Measurements from ENCODE around the gene DCHS2. TPM values are rescaled to one million over a fixed set of nuclear protein-coding genes. Genes with fewer than 3 reads are reported as not detected.

DCHS2 gene
- total and polyA plus RNA-seq, 2 experiments from 2014 or later: 0.21 to 7.6 TPM

DNA sequence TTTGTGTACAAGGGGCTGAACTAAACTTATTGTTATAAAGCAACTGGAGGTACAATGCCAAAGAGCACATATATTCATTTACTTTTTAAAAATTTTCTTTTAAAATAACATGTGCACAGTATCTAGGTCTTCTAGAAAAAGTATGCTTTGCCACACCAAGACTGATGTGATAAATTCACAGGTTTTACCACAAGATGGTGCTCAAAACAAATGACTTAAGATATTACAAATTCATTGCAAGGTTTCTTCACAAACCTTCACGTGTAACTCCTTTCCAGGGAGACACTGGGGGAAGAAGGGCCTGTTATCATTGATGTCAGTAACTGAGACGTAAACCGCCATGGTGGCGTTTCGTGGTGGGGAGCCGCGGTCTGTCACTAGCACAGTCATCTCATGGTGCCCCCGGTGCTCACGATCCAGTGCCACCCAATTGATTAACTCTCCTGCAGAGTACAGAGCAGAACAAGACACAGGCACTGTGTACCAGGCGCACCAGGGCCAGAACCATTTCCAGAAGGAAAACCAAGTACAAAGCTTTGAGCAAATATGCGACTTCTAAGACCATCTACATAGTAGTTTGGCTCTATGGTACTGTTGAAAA, 162.2 kb downstream of the DCHS2 start:
- H3F3A ChIP-seq (replicated peaks; ENCODE audit: low read depth): no peaks in the 10 kb centered on the region
- Mint-ChIP-seq H3K4me3 (no peak overlapping the region), H3K9me3 (no peaks in the 10 kb centered on the region), H3K36me3 (ENCODE audit: low read depth) (no peaks in the 10 kb centered on the region), H3K27ac (no peak overlapping the region), H3K4me1 (peaks cover 5% of the 10 kb centered on the region; the same call in 2 of the 3 replicates), H3K27me3 (ENCODE audit: insufficient read depth, low read depth, poor library complexity) (peaks cover 11% of the 10 kb centered on the region)
- no peak overlapping the region for H3K4me3 ChIP-seq
- no peaks in the 10 kb centered on the region for H4K20me1 ChIP-seq (replicated peaks; ENCODE audit: insufficient read depth)
- ATAC-seq (no peak), DNase-seq (ENCODE audit: low spot score) (peak; percentile 60)
- H3K4me2 ChIP-seq: no peak overlapping the region
- no peaks in the 10 kb centered on the region for H3K9me2 ChIP-seq (ENCODE audit: insufficient read depth)
- H3K27me3 ChIP-seq (ENCODE audit: insufficient read depth): peaks cover 22% of the 10 kb centered on the region
- H2AFZ ChIP-seq: no peak overlapping the region
- TF ChIP-seq, protein P1, sequence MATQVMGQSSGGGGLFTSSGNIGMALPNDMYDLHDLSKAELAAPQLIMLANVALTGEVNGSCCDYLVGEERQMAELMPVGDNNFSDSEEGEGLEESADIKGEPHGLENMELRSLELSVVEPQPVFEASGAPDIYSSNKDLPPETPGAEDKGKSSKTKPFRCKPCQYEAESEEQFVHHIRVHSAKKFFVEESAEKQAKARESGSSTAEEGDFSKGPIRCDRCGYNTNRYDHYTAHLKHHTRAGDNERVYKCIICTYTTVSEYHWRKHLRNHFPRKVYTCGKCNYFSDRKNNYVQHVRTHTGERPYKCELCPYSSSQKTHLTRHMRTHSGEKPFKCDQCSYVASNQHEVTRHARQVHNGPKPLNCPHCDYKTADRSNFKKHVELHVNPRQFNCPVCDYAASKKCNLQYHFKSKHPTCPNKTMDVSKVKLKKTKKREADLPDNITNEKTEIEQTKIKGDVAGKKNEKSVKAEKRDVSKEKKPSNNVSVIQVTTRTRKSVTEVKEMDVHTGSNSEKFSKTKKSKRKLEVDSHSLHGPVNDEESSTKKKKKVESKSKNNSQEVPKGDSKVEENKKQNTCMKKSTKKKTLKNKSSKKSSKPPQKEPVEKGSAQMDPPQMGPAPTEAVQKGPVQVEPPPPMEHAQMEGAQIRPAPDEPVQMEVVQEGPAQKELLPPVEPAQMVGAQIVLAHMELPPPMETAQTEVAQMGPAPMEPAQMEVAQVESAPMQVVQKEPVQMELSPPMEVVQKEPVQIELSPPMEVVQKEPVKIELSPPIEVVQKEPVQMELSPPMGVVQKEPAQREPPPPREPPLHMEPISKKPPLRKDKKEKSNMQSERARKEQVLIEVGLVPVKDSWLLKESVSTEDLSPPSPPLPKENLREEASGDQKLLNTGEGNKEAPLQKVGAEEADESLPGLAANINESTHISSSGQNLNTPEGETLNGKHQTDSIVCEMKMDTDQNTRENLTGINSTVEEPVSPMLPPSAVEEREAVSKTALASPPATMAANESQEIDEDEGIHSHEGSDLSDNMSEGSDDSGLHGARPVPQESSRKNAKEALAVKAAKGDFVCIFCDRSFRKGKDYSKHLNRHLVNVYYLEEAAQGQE (IDR thresholded peaks at IDR 0.05; ENCODE audit: unreplicated experiment): no peak
- TF ChIP-seq ZNF331 (CRISPR knock-in tag; IDR thresholded peaks at IDR 0.05; ENCODE audit: low read depth) (no peak), JUNB (IDR thresholded peaks at IDR 0.05; ENCODE audit: unreplicated experiment) (no peak)
- TF ChIP-seq, protein P2, sequence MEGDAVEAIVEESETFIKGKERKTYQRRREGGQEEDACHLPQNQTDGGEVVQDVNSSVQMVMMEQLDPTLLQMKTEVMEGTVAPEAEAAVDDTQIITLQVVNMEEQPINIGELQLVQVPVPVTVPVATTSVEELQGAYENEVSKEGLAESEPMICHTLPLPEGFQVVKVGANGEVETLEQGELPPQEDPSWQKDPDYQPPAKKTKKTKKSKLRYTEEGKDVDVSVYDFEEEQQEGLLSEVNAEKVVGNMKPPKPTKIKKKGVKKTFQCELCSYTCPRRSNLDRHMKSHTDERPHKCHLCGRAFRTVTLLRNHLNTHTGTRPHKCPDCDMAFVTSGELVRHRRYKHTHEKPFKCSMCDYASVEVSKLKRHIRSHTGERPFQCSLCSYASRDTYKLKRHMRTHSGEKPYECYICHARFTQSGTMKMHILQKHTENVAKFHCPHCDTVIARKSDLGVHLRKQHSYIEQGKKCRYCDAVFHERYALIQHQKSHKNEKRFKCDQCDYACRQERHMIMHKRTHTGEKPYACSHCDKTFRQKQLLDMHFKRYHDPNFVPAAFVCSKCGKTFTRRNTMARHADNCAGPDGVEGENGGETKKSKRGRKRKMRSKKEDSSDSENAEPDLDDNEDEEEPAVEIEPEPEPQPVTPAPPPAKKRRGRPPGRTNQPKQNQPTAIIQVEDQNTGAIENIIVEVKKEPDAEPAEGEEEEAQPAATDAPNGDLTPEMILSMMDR (conservative IDR thresholded peaks at IDR 0.05; ENCODE audit: low read depth in 2 of 2): peak; percentile 55 to 56
- H3K79me2 ChIP-seq (replicated peaks; ENCODE audit: insufficient read depth): no peaks in the 10 kb centered on the region
- no peak overlapping the region for H3K27ac ChIP-seq (ENCODE audit: low read depth)
- H3K4me1 ChIP-seq (ENCODE audit: insufficient read depth): peaks cover 5% of the 10 kb centered on the region
- no peaks in the 10 kb centered on the region for H3K36me3 ChIP-seq (ENCODE audit: insufficient read depth)

DNA sequence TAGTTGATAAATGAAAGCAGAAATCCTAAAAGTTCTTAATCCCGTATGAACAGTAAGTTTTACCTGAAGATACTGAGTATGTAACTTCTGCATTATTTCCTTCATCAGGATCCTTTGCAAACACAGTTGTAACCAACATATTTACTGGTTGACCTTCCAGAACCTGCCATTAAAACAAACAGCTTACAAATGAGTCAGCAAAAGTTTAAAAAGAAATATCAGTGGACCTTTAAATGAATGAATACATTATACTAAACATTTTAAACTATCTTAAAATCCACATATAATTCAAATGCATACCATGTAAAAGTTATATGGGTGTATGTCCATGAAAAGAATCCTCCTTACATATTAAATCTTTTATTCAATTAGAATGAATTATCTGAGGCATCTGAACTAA, 163.6 kb downstream of the DCHS2 start:
- Mint-ChIP-seq H3K4me1 (peaks cover 2% of the 10 kb centered on the region; the same call in 2 of the 3 replicates), H3K36me3 (ENCODE audit: low read depth) (no peaks in the 10 kb centered on the region), H3K27me3 (ENCODE audit: insufficient read depth, low read depth, poor library complexity) (peaks cover 8% of the 10 kb centered on the region), H3K9me3 (no peaks in the 10 kb centered on the region), H3K4me3 (no peak overlapping the region), H3K27ac (no peak overlapping the region)
- Histone ChIP-seq H2AFZ (no peak overlapping the region), H3K27ac (ENCODE audit: low read depth) (no peak overlapping the region), H3K79me2 (replicated peaks; ENCODE audit: insufficient read depth) (no peaks in the 10 kb centered on the region), H3K4me2 (no peak overlapping the region), H4K20me1 (replicated peaks; ENCODE audit: insufficient read depth) (no peaks in the 10 kb centered on the region), H3K4me1 (ENCODE audit: insufficient read depth) (peaks cover 5% of the 10 kb centered on the region), H3K36me3 (ENCODE audit: insufficient read depth) (no peaks in the 10 kb centered on the region), H3K27me3 (ENCODE audit: insufficient read depth) (peaks cover 13% of the 10 kb centered on the region), H3F3A (replicated peaks; ENCODE audit: low read depth) (no peaks in the 10 kb centered on the region), H3K9me2 (ENCODE audit: insufficient read depth) (no peaks in the 10 kb centered on the region), H3K4me3 (no peak overlapping the region)
- DNase-seq (ENCODE audit: low spot score): no peak
- no peak for ATAC-seq
- TF ChIP-seq CREB1 (CRISPR knock-in tag; IDR thresholded peaks at IDR 0.05; ENCODE audit: low read depth): no peak
- TF ChIP-seq POLR2AphosphoS5 (IDR thresholded peaks at IDR 0.05; ENCODE audit: low read depth): no peak
- TF ChIP-seq, protein P3, sequence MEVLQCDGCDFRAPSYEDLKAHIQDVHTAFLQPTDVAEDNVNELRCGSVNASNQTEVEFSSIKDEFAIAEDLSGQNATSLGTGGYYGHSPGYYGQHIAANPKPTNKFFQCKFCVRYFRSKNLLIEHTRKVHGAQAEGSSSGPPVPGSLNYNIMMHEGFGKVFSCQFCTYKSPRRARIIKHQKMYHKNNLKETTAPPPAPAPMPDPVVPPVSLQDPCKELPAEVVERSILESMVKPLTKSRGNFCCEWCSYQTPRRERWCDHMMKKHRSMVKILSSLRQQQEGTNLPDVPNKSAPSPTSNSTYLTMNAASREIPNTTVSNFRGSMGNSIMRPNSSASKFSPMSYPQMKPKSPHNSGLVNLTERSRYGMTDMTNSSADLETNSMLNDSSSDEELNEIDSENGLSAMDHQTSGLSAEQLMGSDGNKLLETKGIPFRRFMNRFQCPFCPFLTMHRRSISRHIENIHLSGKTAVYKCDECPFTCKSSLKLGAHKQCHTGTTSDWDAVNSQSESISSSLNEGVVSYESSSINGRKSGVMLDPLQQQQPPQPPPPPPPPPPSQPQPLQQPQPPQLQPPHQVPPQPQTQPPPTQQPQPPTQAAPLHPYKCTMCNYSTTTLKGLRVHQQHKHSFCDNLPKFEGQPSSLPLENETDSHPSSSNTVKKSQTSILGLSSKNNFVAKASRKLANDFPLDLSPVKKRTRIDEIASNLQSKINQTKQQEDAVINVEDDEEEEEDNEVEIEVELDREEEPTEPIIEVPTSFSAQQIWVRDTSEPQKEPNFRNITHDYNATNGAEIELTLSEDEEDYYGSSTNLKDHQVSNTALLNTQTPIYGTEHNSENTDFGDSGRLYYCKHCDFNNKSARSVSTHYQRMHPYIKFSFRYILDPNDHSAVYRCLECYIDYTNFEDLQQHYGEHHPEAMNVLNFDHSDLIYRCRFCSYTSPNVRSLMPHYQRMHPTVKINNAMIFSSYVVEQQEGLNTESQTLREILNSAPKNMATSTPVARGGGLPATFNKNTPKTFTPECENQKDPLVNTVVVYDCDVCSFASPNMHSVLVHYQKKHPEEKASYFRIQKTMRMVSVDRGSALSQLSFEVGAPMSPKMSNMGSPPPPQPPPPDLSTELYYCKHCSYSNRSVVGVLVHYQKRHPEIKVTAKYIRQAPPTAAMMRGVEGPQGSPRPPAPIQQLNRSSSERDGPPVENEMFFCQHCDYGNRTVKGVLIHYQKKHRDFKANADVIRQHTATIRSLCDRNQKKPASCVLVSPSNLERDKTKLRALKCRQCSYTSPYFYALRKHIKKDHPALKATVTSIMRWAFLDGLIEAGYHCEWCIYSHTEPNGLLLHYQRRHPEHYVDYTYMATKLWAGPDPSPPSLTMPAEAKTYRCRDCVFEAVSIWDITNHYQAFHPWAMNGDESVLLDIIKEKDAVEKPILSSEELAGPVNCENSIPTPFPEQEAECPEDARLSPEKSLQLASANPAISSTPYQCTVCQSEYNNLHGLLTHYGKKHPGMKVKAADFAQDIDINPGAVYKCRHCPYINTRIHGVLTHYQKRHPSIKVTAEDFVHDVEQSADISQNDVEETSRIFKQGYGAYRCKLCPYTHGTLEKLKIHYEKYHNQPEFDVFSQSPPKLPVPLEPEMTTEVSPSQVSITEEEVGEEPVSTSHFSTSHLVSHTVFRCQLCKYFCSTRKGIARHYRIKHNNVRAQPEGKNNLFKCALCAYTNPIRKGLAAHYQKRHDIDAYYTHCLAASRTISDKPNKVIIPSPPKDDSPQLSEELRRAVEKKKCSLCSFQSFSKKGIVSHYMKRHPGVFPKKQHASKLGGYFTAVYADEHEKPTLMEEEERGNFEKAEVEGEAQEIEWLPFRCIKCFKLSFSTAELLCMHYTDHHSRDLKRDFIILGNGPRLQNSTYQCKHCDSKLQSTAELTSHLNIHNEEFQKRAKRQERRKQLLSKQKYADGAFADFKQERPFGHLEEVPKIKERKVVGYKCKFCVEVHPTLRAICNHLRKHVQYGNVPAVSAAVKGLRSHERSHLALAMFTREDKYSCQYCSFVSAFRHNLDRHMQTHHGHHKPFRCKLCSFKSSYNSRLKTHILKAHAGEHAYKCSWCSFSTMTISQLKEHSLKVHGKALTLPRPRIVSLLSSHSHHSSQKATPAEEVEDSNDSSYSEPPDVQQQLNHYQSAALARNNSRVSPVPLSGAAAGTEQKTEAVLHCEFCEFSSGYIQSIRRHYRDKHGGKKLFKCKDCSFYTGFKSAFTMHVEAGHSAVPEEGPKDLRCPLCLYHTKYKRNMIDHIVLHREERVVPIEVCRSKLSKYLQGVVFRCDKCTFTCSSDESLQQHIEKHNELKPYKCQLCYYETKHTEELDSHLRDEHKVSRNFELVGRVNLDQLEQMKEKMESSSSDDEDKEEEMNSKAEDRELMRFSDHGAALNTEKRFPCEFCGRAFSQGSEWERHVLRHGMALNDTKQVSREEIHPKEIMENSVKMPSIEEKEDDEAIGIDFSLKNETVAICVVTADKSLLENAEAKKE (CRISPR knock-in tag; IDR thresholded peaks at IDR 0.05): no peak
- no peak for TF ChIP-seq EZH2phosphoT487 (IDR thresholded peaks at IDR 0.05; ENCODE audit: unreplicated experiment)
- TF ChIP-seq, protein P4, sequence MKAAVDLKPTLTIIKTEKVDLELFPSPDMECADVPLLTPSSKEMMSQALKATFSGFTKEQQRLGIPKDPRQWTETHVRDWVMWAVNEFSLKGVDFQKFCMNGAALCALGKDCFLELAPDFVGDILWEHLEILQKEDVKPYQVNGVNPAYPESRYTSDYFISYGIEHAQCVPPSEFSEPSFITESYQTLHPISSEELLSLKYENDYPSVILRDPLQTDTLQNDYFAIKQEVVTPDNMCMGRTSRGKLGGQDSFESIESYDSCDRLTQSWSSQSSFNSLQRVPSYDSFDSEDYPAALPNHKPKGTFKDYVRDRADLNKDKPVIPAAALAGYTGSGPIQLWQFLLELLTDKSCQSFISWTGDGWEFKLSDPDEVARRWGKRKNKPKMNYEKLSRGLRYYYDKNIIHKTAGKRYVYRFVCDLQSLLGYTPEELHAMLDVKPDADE (IDR thresholded peaks at IDR 0.05): no peak

All from GM23338 (cell line).